GM19452 (cell line): ENCODE data around the gene PSMD14.

Experiments used
- ATAC-seq: cut with Tn5 transposase; IDR thresholded peaks from one replicate; pipeline ENCODE4 v1.9.1; 2021; ENCODE audit not compliant: unreplicated experiment

The PSMD14 gene

GRCh38 chr2:161418275-161418714, 110.1 kb downstream of the PSMD14 start:
- ATAC-seq = no peak

GRCh38 chr2:161418715-161419637, 110.8 kb downstream of the PSMD14 start:
- ATAC-seq = no peak

GRCh38 chr2:161419638-161420190, 111.5 kb downstream of the PSMD14 start:
- ATAC-seq = no peak

GRCh38 chr2:161420406-161421074, 112.3 kb downstream of the PSMD14 start:
- no peak for ATAC-seq

- ATAC-seq = no peak
Observed at GRCh38 chr2:161421686-161422085, 113.5 kb downstream of the PSMD14 start.

- no peak for ATAC-seq
Observed at GRCh38 chr2:161422816-161423403, 114.7 kb downstream of the PSMD14 start.

GRCh38 chr2:161423421-161424393, 115.5 kb downstream of the PSMD14 start:
- ATAC-seq = no peak

GRCh38 chr2:161424394-161424769, 116.2 kb downstream of the PSMD14 start:
- no peak for ATAC-seq

- no peak for ATAC-seq
Observed at GRCh38 chr2:161424891-161425727, 116.9 kb downstream of the PSMD14 start.

- ATAC-seq = no peak
Observed at GRCh38 chr2:161425728-161426454, 117.7 kb downstream of the PSMD14 start.

- ATAC-seq = no peak
Observed at GRCh38 chr2:161426455-161426921, 118.3 kb downstream of the PSMD14 start.

GRCh38 chr2:161426922-161427663, 118.9 kb downstream of the PSMD14 start:
- no peak for ATAC-seq

- ATAC-seq = no peak
Observed at GRCh38 chr2:161427664-161428587, 119.7 kb downstream of the PSMD14 start.

GRCh38 chr2:161430386-161430785, 122.2 kb downstream of the PSMD14 start:
- no peak for ATAC-seq

GRCh38 chr2:161432107-161432506, 123.9 kb downstream of the PSMD14 start:
- ATAC-seq = no peak

GRCh38 chr2:161434118-161434517, 125.9 kb downstream of the PSMD14 start:
- no peak for ATAC-seq

- ATAC-seq = no peak
Observed at GRCh38 chr2:161436411-161436810, 128.2 kb downstream of the PSMD14 start.
